Trophoblast cell (in vitro differentiated cells and primary cell): ENCODE data around the gene KCNQ1.

Source experiments
- DNase-seq, 2 donors: peaks; one replicate each; pipeline ENCODE4 v3.0.0-alpha.2; 2016
- H2AFZ ChIP-seq: 2 replicates; pipeline ENCODE4 v1.6.1; 2013; ENCODE audit warnings: low read length, moderate library complexity, mild to moderate bottlenecking; ENCODE audit not compliant: insufficient read depth, poor library complexity
- H2AK5ac ChIP-seq: 2 replicates; pipeline ENCODE4 v1.6.1; 2013; ENCODE audit warnings: mild to moderate bottlenecking, low read length
- H2BK120ac ChIP-seq: 2 replicates; pipeline ENCODE4 v1.6.1; 2013; ENCODE audit warnings: low read length, mild to moderate bottlenecking, moderate library complexity; ENCODE audit not compliant: insufficient read depth, poor library complexity
- H2BK12ac ChIP-seq: 2 replicates; pipeline ENCODE4 v1.6.1; 2013; ENCODE audit warnings: mild to moderate bottlenecking, low read length, moderate library complexity
- H2BK5ac ChIP-seq: 2 replicates; pipeline ENCODE4 v1.6.1; 2013; ENCODE audit warnings: low read length, low read depth, moderate library complexity, mild to moderate bottlenecking; ENCODE audit not compliant: poor library complexity
- H3K14ac ChIP-seq: 2 replicates; pipeline ENCODE4 v1.6.1; 2013; ENCODE audit warnings: mild to moderate bottlenecking, low read length
- H3K18ac ChIP-seq: 2 replicates; pipeline ENCODE4 v1.6.1; 2013; ENCODE audit warnings: mild to moderate bottlenecking, low read length
- H3K23ac ChIP-seq: 2 replicates; pipeline ENCODE4 v1.6.1; 2013; ENCODE audit warnings: low read length
- H3K27ac ChIP-seq: 2 replicates; pipeline ENCODE4 v1.5.1; 2013; ENCODE audit warnings: low read depth, mild to moderate bottlenecking, inconsistent platforms, low read length, moderate library complexity
- H3K27me3 ChIP-seq: 2 replicates; pipeline ENCODE4 v1.6.1; 2013; ENCODE audit warnings: inconsistent platforms, mild to moderate bottlenecking, low read length, moderate library complexity; ENCODE audit not compliant: insufficient read depth
- H3K36me3 ChIP-seq, 2 experiments: 1 replicate in 1 of 2; 2 replicates in 1 of 2; pipeline ENCODE4 v1.6.1; 2013; ENCODE audit warnings: low read length in 2 of 2, mild to moderate bottlenecking in 2 of 2, moderate library complexity in 1 of 2; ENCODE audit not compliant: insufficient read depth in 2 of 2, control insufficient read depth in 1 of 2
- H3K4ac ChIP-seq: 2 replicates; pipeline ENCODE4 v1.6.1; 2013; ENCODE audit warnings: low read depth, mild to moderate bottlenecking, low read length, moderate library complexity
- H3K4me1 ChIP-seq, 2 experiments: 1 replicate in 1 of 2; 2 replicates in 1 of 2; pipeline ENCODE4 v1.6.1; 2013; ENCODE audit warnings: low read length in 2 of 2, mild to moderate bottlenecking in 2 of 2, moderate library complexity in 1 of 2; ENCODE audit not compliant: insufficient read depth in 2 of 2, control insufficient read depth in 1 of 2
- H3K4me2 ChIP-seq: 2 replicates; pipeline ENCODE4 v1.6.1; 2013; ENCODE audit warnings: inconsistent platforms, mild to moderate bottlenecking, low read length, moderate library complexity
- H3K4me3 ChIP-seq: 2 replicates; pipeline ENCODE4 v1.5.1; 2013; ENCODE audit warnings: mild to moderate bottlenecking, low read depth, low read length, inconsistent platforms
- H3K79me1 ChIP-seq: one replicate; pipeline ENCODE4 v1.6.1; 2013; ENCODE audit warnings: low read length
- H3K79me2 ChIP-seq: 2 replicates; pipeline ENCODE4 v1.6.1; 2013; ENCODE audit warnings: low read length, mild to moderate bottlenecking; ENCODE audit not compliant: control insufficient read depth, insufficient read depth, poor library complexity
- H3K9ac ChIP-seq: 2 replicates; pipeline ENCODE4 v1.6.1; 2013; ENCODE audit warnings: mild to moderate bottlenecking, low read length
- H3K9me3 ChIP-seq: 2 replicates; pipeline ENCODE4 v1.6.1; 2013; ENCODE audit warnings: low read depth, mild to moderate bottlenecking, control low read depth, inconsistent platforms, low read length; ENCODE audit not compliant: insufficient read depth
- H4K12ac ChIP-seq: 2 replicates; pipeline ENCODE4 v1.6.1; 2013; ENCODE audit warnings: low read depth, mild to moderate bottlenecking, low read length, moderate library complexity
- H4K8ac ChIP-seq: 2 replicates; pipeline ENCODE4 v1.6.1; 2013; ENCODE audit warnings: low read depth, mild to moderate bottlenecking, low read length, moderate library complexity
- H4K91ac ChIP-seq: one replicate; pipeline ENCODE4 v1.6.1; 2013; ENCODE audit warnings: low read depth, mild to moderate bottlenecking, low read length, moderate library complexity
- WGBS: extraction: QIAGEN DNeasy Blood & Tissue Kit; methylation state at CpG from one replicate; pipeline ENCODE4 v1.1.7; 2013; ENCODE audit warnings: missing lambda C conversion rate; ENCODE audit not compliant: insufficient read length, insufficient coverage; ENCODE audit errors: extremely low coverage; 5-methylcytosine and 5-hydroxymethylcytosine counted together

Gene KCNQ1

DNA sequence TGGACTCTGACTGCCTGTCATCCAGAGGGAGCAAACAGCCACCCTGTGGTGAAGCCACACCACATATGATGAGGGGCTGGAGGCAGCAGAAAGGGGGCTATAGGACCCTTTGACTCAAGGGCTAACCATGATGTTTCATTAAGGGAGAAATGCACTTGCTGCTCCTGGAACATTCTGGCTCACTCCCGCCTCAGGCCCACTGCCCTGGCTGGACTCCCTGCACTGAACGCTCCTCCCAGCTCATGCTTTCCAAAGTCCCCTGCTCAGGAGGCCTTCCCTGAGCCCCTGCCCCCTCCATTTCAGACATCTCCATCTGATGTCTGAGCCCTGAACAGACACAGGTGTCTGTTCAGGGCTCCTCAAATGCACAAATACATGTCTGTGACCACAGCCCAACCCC, 371.7 kb downstream of the KCNQ1 start:
- DNase-seq, result no peak
- Histone ChIP-seq H3K4me1 (peaks cover 8 to 18% of the 10 kb centered on the region in 2 experiments), H3K23ac (no peak overlapping the region), H3K27ac (no peak overlapping the region), H3K27me3 (no peaks in the 10 kb centered on the region), H3K4ac (no peak overlapping the region), H4K12ac (no peak overlapping the region), H4K91ac (no peak overlapping the region), H3K79me2 (peaks cover 2% of the 10 kb centered on the region), H2AFZ (no peak overlapping the region), H3K4me2 (no peak overlapping the region), H3K36me3 (no peaks in the 10 kb centered on the region), H2BK12ac (no peak overlapping the region), H2BK5ac (no peak overlapping the region), H2AK5ac (no peak overlapping the region), H4K8ac (no peak overlapping the region), H2BK120ac (no peak overlapping the region), H3K9me3 (peaks cover 35% of the 10 kb centered on the region), H3K9ac (no peak overlapping the region), H3K79me1 (peaks cover 8% of the 10 kb centered on the region), H3K4me3 (peak overlapping the region; percentile 28), H3K18ac (no peak overlapping the region), H3K14ac (no peak overlapping the region)
- no CpG with 5 or more reads among the region's 2 CpGs for whole genome bisulfite sequencing

DNA sequence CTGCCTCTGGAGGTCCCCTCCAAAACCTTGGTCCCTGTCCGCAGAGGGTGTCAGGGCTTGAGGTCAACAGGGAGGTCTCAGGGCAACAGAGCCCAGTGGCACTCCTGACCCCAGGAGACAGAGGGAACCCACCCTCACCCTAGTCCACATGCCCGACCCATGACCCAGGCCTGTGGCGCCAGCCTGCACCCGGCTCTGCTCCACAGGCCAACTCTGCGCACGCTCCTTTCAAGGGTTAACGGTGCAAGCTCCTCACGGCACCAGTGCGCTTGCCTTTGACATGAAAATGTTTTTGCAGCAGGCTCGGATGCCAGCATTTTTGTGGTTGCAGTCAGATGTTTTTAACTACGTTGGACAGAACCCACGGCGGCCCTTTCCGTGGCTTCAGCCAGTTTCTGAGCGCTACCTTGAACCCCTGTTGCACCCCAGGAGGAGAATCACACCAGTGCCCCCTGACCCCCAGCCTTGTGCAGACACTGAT, 372.2 kb downstream of the KCNQ1 start:
- Histone ChIP-seq H3K27ac (no peak overlapping the region), H4K8ac (no peak overlapping the region), H4K12ac (no peak overlapping the region), H3K9me3 (peaks cover 37% of the 10 kb centered on the region), H2BK5ac (no peak overlapping the region), H2AFZ (no peak overlapping the region), H3K4ac (no peak overlapping the region), H3K79me2 (peaks cover 2% of the 10 kb centered on the region), H3K4me2 (no peak overlapping the region), H3K4me1 (peaks cover 8 to 13% of the 10 kb centered on the region in 2 experiments), H3K23ac (no peak overlapping the region), H3K18ac (no peak overlapping the region), H2AK5ac (peak overlapping the region; percentile 28), H3K27me3 (no peaks in the 10 kb centered on the region), H3K4me3 (no peak overlapping the region), H2BK12ac (no peak overlapping the region), H3K36me3 (no peaks in the 10 kb centered on the region), H4K91ac (no peak overlapping the region), H2BK120ac (no peak overlapping the region), H3K79me1 (peaks cover 8% of the 10 kb centered on the region), H3K9ac (no peak overlapping the region), H3K14ac (no peak overlapping the region)
- no CpG with 5 or more reads among the region's 15 CpGs for WGBS
- peak; percentile 22 to 64 for DNase-seq

GRCh38 chr11:2817431-2817830, 372.6 kb downstream of the KCNQ1 start:
- H3K14ac ChIP-seq, result no peak overlapping the region
- no peak overlapping the region for H4K91ac ChIP-seq
- H3K79me2 ChIP-seq, result peaks cover 2% of the 10 kb centered on the region
- peaks cover 4% of the 10 kb centered on the region for H3K79me1 ChIP-seq
- H2AFZ ChIP-seq, result no peak overlapping the region
- no peak overlapping the region for H3K4me3 ChIP-seq
- no peak overlapping the region for H2AK5ac ChIP-seq
- no peaks in the 10 kb centered on the region for H3K36me3 ChIP-seq
- no peak for DNase-seq
- no peak overlapping the region for H3K23ac ChIP-seq
- H2BK5ac ChIP-seq, result no peak overlapping the region
- no CpG with 5 or more reads among the region's 6 CpGs for WGBS
- H3K27me3 ChIP-seq, result no peaks in the 10 kb centered on the region
- no peak overlapping the region for H3K4me2 ChIP-seq
- H4K8ac ChIP-seq, result no peak overlapping the region
- H3K4me1 ChIP-seq, result peaks cover 4 to 9% of the 10 kb centered on the region in 2 experiments
- H3K9ac ChIP-seq, result no peak overlapping the region
- H3K18ac ChIP-seq, result no peak overlapping the region
- peak overlapping the region; percentile 19 for H2BK120ac ChIP-seq
- no peak overlapping the region for H3K4ac ChIP-seq
- no peak overlapping the region for H4K12ac ChIP-seq
- peak overlapping the region; percentile 10 for H2BK12ac ChIP-seq
- H3K9me3 ChIP-seq, result peaks cover 41% of the 10 kb centered on the region
- H3K27ac ChIP-seq, result no peak overlapping the region

GRCh38 chr11:2818021-2818420, 373.2 kb downstream of the KCNQ1 start:
- Histone ChIP-seq H4K8ac (no peak overlapping the region), H3K4me2 (no peak overlapping the region), H2BK12ac (no peak overlapping the region), H3K4me1 (peaks cover under 1 to 4% of the 10 kb centered on the region in 2 experiments), H3K9me3 (peaks cover 43% of the 10 kb centered on the region), H4K12ac (no peak overlapping the region), H2BK120ac (no peak overlapping the region), H3K4me3 (no peak overlapping the region), H3K4ac (no peak overlapping the region), H3K27ac (no peak overlapping the region), H3K27me3 (no peaks in the 10 kb centered on the region), H3K14ac (no peak overlapping the region), H2BK5ac (no peak overlapping the region), H3K9ac (no peak overlapping the region), H3K79me2 (no peaks in the 10 kb centered on the region), H2AK5ac (no peak overlapping the region), H3K18ac (no peak overlapping the region), H3K36me3 (no peaks in the 10 kb centered on the region), H4K91ac (no peak overlapping the region), H2AFZ (no peak overlapping the region), H3K79me1 (no peaks in the 10 kb centered on the region), H3K23ac (no peak overlapping the region)
- DNase-seq, result no peak
- WGBS, result no CpG with 5 or more reads among the region's 6 CpGs
